K562 (cell line): Measurements from ENCODE around the gene SOX8. TPM values are rescaled to one million over a fixed set of nuclear protein-coding genes. Genes with fewer than 3 reads are reported as not detected.

Source experiments
- BMI1 ChIP-seq: fragments of 150-350 bp; IDR thresholded peaks from 2 replicates; pipeline ENCODE4 v1.6.1; 2014; ENCODE audit warnings: low read length
- ETV1 ChIP-seq: fragments of 450-650 bp; conservative IDR thresholded peaks from 2 replicates; pipeline ENCODE4 v1.6.1; 2016; ENCODE audit warnings: missing genetic modification characterization, control low read depth, low read depth, missing compliant biosample characterization
- KAT7 ChIP-seq: sonication (generic); formaldehyde crosslinking; IDR thresholded peaks from 2 replicates; pipeline ENCODE4 v1.8.0; 2022; ENCODE audit warnings: missing genetic modification reagents, mild to moderate bottlenecking, borderline replicate concordance
- KDM1A ChIP-seq, 2 experiments: fragments of 450-650 bp; IDR thresholded peaks; 2 replicates each; pipeline ENCODE4 v1.6.1; 2016; ENCODE audit warnings: mild to moderate bottlenecking in 2 of 2
- TARDBP ChIP-seq: fragments of 450-650 bp; IDR thresholded peaks from 2 replicates; pipeline ENCODE4 v1.6.1; 2016
- ZNF347 ChIP-seq: fragments of 450-650 bp; formaldehyde crosslinking; IDR thresholded peaks from 2 replicates; pipeline ENCODE4 v1.4.0; 2020; ENCODE audit warnings: low read depth, mild to moderate bottlenecking, moderate library complexity
- polyA plus RNA-seq, 8 experiments: library from polyadenylated mRNA; depleted of rRNA in 4 of 8; stranded (reverse) in 5 of 8; unstranded in 3 of 8; fragments of >200 nt; fragmentation: Nextera tagmentation in 2 of 8; fragmentation: Illumina TruSeq in 1 of 8; extraction: Ambion mirVana in 2 of 8; extraction: Trizol in 1 of 8; gene quantifications; 2 replicates each; pipeline versions ENCODE4 v1.2.1 to v1.2.3, GENCODE V29; 2011 to 2014; ENCODE audit warnings: inconsistent platforms in 1 of 8, missing spikeins in 1 of 8
- total RNA-seq, 7 experiments: library from RNA; depleted of rRNA in 6 of 7; stranded (reverse); fragments of >200 nt in 6 of 7; fragmentation: Illumina TruSeq in 2 of 7; extraction: Trizol in 2 of 7; gene quantifications; 2 replicates each; pipeline versions ENCODE4 v1.2.1 to v1.2.3, GENCODE V29; 2011 to 2021; ENCODE audit warnings: low replicate concordance in 1 of 7
- TF ChIP-seq, protein P1 (sequence below): fragments of 450-650 bp; IDR thresholded peaks from 2 replicates; pipeline ENCODE4 v1.6.1; 2016
- TF ChIP-seq, protein P2 (sequence below), 2 experiments: fragments of 450-650 bp; IDR thresholded peaks; 2 replicates each; pipeline ENCODE4 v1.6.1; 2018; ENCODE audit warnings: mild to moderate bottlenecking in 2 of 2, low read depth in 1 of 2; ENCODE audit not compliant: partially characterized antibody in 2 of 2
- TF ChIP-seq, protein P3 (sequence below), 3 experiments: fragments of 200-800 bp in 1 of 3; fragments of 250-450 bp in 1 of 3; fragments of 450-650 bp in 1 of 3; sonication (Bioruptor Pico) in 1 of 3; sonication (Bioruptor generic) in 1 of 3; formaldehyde crosslinking in 1 of 3; IDR thresholded peaks; 2 replicates each; pipeline versions ENCODE4 v1.6.1 to v1.8.0; 2016 to 2022; ENCODE audit warnings: mild to moderate bottlenecking in 2 of 3, missing genetic modification characterization in 2 of 3, missing compliant biosample characterization in 1 of 3, moderate library complexity in 1 of 3
- TF ChIP-seq, protein P4 (sequence below), 2 experiments: IDR thresholded peaks in 1 of 2; conservative IDR thresholded peaks in 1 of 2; 2 replicates each; pipeline ENCODE4 v1.6.1; 2016; ENCODE audit warnings: low read depth in 2 of 2, mild to moderate bottlenecking in 1 of 2, missing compliant biosample characterization in 1 of 2, missing genetic modification characterization in 1 of 2, moderate library complexity in 1 of 2

Gene SOX8
- total and polyA plus RNA-seq, 9 of the 15 experiments (the other 6 are each of a cell fraction or from before 2014, with no cell fraction given), result 0.07 to 0.15 (median 0.15) TPM; not detected in 6

DNA sequence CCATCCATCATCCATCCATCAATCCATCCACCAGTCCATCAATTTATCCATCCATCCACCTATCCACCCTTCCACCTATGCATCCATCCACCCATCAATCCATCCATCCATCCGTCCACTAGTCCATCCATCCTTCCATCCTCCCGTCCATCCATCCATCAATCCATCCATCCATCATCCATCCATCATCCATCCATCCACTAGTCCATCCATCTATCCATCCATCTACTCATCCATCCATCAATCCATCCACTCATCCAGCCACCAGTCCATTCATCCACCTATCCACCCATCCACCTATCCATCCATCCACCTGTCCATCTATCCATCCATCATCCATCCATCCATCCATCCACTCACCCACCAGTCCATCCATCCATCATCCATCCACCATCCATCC, 51.0 kb downstream of the SOX8 start (continued):
- TF ChIP-seq ETV1 (tag), result no peak
- no peak for TF ChIP-seq KAT7 (CRISPR knock-in tag)
- TF ChIP-seq KDM1A (IDR thresholded peaks at IDR 0.05), result peak in 1 of 2 experiments; percentile 39; a peak in 1 of 4 replicates
- no peak for TF ChIP-seq ZNF347 (CRISPR knock-in tag)
- TF ChIP-seq, protein P1, sequence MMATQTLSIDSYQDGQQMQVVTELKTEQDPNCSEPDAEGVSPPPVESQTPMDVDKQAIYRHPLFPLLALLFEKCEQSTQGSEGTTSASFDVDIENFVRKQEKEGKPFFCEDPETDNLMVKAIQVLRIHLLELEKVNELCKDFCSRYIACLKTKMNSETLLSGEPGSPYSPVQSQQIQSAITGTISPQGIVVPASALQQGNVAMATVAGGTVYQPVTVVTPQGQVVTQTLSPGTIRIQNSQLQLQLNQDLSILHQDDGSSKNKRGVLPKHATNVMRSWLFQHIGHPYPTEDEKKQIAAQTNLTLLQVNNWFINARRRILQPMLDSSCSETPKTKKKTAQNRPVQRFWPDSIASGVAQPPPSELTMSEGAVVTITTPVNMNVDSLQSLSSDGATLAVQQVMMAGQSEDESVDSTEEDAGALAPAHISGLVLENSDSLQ, result peak; percentile 30; the same call in 1 of the 2 replicates
- no peak for TF ChIP-seq BMI1
- TF ChIP-seq TARDBP, result no peak
- TF ChIP-seq, protein P2, sequence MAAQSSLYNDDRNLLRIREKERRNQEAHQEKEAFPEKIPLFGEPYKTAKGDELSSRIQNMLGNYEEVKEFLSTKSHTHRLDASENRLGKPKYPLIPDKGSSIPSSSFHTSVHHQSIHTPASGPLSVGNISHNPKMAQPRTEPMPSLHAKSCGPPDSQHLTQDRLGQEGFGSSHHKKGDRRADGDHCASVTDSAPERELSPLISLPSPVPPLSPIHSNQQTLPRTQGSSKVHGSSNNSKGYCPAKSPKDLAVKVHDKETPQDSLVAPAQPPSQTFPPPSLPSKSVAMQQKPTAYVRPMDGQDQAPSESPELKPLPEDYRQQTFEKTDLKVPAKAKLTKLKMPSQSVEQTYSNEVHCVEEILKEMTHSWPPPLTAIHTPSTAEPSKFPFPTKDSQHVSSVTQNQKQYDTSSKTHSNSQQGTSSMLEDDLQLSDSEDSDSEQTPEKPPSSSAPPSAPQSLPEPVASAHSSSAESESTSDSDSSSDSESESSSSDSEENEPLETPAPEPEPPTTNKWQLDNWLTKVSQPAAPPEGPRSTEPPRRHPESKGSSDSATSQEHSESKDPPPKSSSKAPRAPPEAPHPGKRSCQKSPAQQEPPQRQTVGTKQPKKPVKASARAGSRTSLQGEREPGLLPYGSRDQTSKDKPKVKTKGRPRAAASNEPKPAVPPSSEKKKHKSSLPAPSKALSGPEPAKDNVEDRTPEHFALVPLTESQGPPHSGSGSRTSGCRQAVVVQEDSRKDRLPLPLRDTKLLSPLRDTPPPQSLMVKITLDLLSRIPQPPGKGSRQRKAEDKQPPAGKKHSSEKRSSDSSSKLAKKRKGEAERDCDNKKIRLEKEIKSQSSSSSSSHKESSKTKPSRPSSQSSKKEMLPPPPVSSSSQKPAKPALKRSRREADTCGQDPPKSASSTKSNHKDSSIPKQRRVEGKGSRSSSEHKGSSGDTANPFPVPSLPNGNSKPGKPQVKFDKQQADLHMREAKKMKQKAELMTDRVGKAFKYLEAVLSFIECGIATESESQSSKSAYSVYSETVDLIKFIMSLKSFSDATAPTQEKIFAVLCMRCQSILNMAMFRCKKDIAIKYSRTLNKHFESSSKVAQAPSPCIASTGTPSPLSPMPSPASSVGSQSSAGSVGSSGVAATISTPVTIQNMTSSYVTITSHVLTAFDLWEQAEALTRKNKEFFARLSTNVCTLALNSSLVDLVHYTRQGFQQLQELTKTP (IDR thresholded peaks at IDR 0.05; ENCODE audit: low read depth in 1 of 2, partially characterized antibody in 2 of 2), result no peak
- TF ChIP-seq, protein P3, sequence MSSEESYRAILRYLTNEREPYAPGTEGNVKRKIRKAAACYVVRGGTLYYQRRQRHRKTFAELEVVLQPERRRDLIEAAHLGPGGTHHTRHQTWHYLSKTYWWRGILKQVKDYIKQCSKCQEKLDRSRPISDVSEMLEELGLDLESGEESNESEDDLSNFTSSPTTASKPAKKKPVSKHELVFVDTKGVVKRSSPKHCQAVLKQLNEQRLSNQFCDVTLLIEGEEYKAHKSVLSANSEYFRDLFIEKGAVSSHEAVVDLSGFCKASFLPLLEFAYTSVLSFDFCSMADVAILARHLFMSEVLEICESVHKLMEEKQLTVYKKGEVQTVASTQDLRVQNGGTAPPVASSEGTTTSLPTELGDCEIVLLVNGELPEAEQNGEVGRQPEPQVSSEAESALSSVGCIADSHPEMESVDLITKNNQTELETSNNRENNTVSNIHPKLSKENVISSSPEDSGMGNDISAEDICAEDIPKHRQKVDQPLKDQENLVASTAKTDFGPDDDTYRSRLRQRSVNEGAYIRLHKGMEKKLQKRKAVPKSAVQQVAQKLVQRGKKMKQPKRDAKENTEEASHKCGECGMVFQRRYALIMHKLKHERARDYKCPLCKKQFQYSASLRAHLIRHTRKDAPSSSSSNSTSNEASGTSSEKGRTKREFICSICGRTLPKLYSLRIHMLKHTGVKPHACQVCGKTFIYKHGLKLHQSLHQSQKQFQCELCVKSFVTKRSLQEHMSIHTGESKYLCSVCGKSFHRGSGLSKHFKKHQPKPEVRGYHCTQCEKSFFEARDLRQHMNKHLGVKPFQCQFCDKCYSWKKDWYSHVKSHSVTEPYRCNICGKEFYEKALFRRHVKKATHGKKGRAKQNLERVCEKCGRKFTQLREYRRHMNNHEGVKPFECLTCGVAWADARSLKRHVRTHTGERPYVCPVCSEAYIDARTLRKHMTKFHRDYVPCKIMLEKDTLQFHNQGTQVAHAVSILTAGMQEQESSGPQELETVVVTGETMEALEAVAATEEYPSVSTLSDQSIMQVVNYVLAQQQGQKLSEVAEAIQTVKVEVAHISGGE (CRISPR knock-in tag; IDR thresholded peaks at IDR 0.05), result no peak
- TF ChIP-seq, protein P4, sequence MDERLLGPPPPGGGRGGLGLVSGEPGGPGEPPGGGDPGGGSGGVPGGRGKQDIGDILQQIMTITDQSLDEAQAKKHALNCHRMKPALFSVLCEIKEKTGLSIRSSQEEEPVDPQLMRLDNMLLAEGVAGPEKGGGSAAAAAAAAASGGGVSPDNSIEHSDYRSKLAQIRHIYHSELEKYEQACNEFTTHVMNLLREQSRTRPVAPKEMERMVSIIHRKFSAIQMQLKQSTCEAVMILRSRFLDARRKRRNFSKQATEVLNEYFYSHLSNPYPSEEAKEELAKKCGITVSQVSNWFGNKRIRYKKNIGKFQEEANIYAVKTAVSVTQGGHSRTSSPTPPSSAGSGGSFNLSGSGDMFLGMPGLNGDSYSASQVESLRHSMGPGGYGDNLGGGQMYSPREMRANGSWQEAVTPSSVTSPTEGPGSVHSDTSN (CRISPR knock-in tag; IDR thresholded peaks at IDR 0.05; ENCODE audit: low read depth), result no peak
- TF ChIP-seq, protein P4 (tag; conservative IDR thresholded peaks at IDR 0.05; ENCODE audit: low read depth), result peak; percentile 47
